Measurements from ENCODE around the gene HS1BP3.
A peak's percentile ranks its signal among the peaks of the same experiment; 100 is the strongest.

Gene HS1BP3

GRCh38 chr2:20663196-20664070 lies 12.5 kb upstream of the HS1BP3 start:
- no peak for DNase-seq (ENCODE audit: low read depth)

DNA sequence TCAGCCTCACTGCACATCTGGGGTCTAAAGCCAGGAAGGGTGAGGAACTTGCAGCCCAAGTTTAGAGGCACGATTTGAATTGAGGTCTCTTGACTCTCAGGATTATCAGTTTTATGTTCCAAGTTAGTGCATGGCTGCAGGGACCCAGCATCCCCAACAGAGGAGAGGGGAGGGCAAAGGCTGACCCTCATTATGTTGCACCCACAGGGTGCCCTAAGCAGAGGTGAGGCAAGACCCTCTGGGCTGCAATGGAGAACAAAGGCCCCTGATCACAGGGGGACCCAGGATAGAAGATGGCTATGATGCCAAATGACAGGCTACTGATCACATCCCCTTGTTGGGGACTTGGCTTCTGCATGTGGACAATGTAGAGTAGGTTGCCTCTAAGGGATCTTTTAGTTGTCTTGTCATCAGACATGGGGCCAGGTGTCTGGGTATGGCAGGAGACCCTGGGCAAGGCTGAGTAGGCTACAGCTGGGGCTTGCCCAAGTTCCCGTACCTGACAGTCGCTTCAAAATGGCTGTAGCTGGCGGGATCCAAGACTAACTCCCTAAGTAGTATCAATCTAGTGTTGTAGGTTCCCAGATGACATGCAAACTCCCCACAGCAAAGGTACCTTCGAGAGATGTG lies 11.5 kb upstream of the HS1BP3 start:
- DNase-seq (ENCODE audit: low read depth) = no peak

DNA sequence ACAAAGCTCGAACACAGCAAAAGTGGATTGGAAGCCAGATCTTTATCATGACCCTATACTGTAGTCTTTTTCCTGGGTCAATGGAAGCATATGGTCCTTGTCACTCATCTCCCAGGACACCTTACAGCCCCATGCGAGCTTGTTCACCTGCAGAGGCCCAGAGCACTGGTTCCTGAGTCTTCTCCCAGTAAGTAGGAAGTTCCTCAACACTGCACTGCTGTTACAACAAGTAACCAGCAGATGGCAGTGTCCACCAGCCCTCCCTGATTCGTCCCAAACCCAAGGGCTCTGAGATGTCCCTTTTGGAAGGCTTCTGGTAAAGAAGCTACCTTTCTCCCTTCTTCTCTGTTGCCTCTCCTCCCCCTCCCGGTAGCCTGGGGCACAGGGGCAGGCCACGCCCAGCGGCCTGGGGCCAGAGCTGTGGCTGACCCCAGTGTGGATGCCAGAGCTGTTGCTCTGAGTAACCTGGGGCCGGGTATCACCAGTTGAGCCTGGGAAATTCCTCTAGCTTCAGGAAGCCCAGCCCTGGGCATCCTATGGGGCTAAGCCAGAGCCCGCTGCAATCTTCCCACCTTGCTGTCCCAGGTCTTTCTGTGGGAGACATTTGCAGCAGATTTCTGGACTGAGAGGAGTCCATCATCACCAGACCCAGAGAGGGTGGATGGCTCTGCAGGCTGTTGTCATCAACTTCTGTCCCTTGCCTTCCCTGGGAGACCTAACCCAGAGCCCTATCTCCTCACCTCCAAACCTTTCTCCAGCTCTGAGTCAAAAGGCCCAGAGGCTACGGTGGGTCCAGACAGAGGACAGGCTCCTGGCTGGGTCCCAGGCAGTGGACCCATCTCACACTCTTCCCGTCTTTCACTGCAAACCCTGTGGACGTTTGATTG lies 10.8 kb upstream of the HS1BP3 start:
- peak; percentile 59 for DNase-seq (ENCODE audit: low read depth)

- no peak for DNase-seq (ENCODE audit: low read depth)
Measured at GRCh38 chr2:20660506-20661420, 9.9 kb upstream of the HS1BP3 start.

DNA sequence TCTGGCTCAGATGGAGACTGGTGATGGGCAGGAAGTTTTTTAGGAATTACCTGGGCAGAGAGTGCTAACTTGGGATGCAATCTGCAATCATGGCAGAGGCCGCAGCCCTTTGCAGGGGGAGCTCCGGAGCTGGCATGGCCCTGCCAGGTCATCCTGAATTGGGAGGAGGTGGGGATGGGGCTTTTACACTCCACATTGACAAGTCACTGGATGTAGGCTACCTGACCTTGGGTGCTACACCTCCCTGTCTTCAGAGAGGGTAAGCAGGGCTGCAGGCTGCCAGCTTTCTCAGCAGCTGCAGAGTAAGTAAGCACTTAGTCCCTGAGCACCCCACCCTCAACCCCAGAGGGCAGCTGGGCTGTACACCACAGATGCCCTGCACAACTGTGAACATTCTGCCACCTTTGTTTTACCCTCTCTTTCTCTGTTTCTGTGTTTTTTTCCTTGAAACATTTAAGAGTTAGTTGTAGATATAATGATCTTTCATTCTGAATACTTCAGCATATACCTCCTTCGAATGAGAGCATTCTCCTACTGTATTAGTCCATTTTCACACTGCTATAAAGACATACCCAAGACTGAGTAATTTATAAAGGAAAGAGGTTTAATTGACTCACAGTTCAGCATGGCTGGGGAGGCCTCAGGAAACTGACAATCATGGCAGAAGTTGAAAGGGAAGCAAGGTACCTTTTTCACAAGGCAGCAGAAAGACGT lies 6.8 kb upstream of the HS1BP3 start:
- no peak for DNase-seq (ENCODE audit: low read depth)

DNA sequence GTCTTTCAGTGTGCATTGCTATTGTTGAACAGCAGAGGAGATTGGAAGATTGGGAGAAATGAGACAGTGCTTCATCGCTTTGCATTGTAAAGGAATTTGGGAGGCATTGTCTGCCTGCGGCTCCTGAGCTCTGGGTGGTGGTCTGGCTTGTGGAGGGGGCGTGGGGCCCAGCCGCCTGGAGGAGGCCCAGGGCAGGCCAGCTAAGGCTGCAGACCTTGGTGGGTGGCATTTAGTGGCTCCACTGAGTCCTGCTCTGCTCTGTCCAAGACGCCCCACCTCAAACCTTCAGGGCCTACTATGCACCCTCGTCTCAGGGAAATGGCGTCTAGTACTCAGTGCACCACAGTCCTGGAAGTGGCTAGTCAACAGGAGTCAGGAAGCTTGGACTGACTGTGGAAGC lies 5.7 kb upstream of the HS1BP3 start:
- no peak for DNase-seq (ENCODE audit: low read depth)

GRCh38 chr2:20654535-20654813 lies 3.6 kb upstream of the HS1BP3 start:
- no peak for DNase-seq (ENCODE audit: low read depth)

GRCh38 chr2:20653695-20654534 lies 3.0 kb upstream of the HS1BP3 start:
- no peak for DNase-seq (ENCODE audit: low read depth)

GRCh38 chr2:20652673-20653575 lies 2.0 kb upstream of the HS1BP3 start:
- DNase-seq (ENCODE audit: low read depth) = no peak

DNA sequence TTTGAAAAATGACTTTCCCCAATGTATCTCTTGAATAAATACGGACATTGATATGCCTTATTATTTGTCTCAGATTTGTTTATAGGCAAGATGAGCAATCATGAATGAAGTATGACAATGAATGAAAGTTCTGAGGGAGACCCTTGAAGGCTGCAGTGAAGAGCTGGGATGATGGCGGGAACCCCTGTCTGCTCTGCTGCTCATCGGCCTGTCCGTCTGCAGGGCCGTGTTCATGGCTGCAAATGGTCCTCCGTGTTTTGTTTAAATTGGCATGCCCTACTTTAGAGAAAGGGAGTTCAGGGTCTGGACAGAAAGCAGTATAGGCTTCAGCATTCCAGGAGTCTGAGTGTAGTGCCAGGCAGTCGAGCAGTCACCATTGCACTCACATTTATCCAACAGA lies 1.2 kb upstream of the HS1BP3 start:
- no peak for DNase-seq (ENCODE audit: low read depth)

DNA sequence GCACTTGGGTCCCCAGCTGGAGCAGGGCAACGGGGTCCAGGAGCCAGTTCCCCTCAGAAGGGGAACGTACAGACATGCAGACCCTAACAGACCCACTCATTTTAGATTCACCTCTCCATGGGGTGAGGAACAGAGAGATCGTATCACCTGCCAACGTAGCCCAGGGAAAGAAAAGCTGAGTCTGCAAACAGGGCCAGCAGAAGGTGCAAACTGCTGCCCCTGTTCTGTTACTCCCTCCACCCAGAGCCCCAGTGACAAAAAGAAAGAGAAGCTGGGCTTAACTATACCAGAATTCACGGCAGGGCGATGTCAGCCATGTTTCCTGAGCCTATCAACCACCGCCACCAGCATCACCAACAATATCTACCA lies 817 bp upstream of the HS1BP3 start:
- no peak for DNase-seq (ENCODE audit: low read depth)

GRCh38 chr2:20650393-20650876 lies 463 bp downstream of the HS1BP3 start:
- DNase-seq (ENCODE audit: low read depth) = no peak

DNA sequence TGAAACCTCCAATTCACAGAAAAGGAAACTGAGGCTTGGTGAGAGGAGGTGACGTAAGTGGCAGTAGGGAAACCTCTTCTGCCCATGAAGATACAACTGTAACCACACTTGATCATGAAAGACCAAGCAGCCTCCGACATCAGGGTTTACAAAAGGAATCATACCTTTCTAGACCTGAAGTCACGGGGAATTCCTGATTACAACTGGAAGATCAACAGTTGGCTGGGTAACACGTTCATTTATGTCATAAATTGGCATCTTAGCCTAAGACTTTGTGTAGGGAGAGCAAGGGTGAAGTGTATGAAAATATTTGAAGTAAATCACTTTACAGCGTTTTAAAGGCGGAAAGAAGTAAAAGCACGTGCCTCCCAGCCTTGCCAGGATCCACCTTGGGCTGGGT lies 922 bp downstream of the HS1BP3 start:
- DNase-seq (ENCODE audit: low read depth) = no peak

GRCh38 chr2:20649576-20649975 lies 1.3 kb downstream of the HS1BP3 start:
- no peak for DNase-seq (ENCODE audit: low read depth)

DNA sequence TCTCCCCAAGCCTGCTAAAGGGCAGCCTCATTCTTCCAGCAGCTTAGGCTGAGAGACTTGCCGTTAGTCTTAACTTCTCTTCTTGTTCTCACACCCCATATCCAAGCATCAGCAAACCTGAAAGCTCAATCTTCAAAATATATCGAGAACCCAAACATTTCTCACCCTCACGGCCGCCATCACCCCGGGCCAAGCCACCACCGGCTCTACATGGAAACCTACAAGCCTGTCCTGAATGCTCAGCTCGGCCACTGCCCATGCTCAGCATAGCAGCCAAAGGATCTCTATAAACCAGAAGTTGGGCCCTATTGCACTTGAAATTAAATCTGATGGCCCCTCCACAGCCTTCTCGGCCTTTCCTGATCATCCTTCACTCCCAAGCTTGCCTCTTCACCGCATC lies 2.1 kb downstream of the HS1BP3 start:
- DNase-seq (ENCODE audit: low read depth) = no peak

- no peak for DNase-seq (ENCODE audit: low read depth)
Measured at GRCh38 chr2:20648206-20648605, 2.7 kb downstream of the HS1BP3 start.

DNA sequence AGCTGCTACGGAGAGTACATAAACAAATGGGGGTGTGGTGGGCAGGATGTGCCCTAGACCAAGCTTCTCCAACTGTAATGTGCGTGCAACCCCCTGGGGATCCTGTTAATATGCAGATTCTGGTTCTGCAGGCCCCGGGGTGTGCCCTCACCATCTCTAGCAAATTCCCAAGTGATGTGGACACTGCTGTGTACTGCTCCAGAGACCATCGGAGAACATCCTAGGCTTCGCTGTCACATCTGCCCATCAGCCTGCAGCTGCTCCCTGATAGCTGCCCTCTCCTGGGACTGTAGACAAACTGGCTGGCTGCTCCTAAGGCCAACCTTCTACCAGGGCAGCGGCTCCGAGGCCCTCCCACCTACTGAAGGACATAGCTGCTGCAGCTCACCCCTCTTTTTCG lies 3.2 kb downstream of the HS1BP3 start:
- no peak for DNase-seq (ENCODE audit: low read depth)

DNA sequence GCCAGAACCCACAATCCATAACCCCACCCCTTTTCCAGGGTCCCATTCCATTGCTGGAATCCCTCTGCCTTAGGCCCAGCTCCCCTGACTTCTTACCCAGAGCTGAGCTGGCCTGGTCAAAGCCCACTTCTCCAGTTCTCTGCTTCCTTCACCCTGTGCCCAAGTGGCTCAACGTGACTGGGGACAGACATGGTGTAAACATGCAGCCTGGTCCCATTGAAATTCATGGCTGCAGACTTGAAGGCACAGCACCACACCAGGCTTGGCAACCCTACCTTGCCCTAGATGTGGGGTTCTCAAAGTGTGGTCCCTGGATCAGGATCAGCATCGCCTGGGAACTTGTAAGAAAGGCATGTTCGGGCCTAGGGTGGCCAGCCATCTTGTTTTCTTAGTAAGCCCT lies 3.7 kb downstream of the HS1BP3 start:
- DNase-seq (ENCODE audit: low read depth) = no peak

GRCh38 chr2:20646446-20646845 lies 4.5 kb downstream of the HS1BP3 start:
- no peak for DNase-seq (ENCODE audit: low read depth)
